Measurements from ENCODE around the gene TNRC18. TPM values are rescaled to one million over a fixed set of nuclear protein-coding genes. Genes with fewer than 3 reads are reported as not detected.
"Not testable (repeated sequence)": the region's sequence is repeated elsewhere in the genome, so short reads cannot be mapped to it uniquely, and the experiment has no call there.

TNRC18 gene
- total RNA-seq, 1 experiment from 2014 or later: 10.2 TPM

GRCh38 chr7:5296015-5296610 is 127.5 kb downstream of the TNRC18 start:
- Histone ChIP-seq H3K27ac (ENCODE audit: low read length) (no peak overlapping the region), H3K36me3 (ENCODE audit: insufficient read depth, low read length) (no peaks in the 10 kb centered on the region), H3K4me1 (ENCODE audit: low read length) (no peaks in the 10 kb centered on the region), H3K9me3 (ENCODE audit: low read length) (no peaks in the 10 kb centered on the region), H2AFZ (ENCODE audit: low read length) (no peak overlapping the region), H3K79me2 (ENCODE audit: low read length) (no peaks in the 10 kb centered on the region), H3K27me3 (ENCODE audit: low read length) (no peaks in the 10 kb centered on the region), H3K9me2 (replicated peaks; ENCODE audit: insufficient read depth, low read length) (no peaks in the 10 kb centered on the region), H3K4me3 (ENCODE audit: low read length) (no peak overlapping the region), H4K20me1 (ENCODE audit: insufficient read depth, low read depth, low read length) (no peaks in the 10 kb centered on the region), H3K9ac (ENCODE audit: low read length) (no peak overlapping the region), H3K4me2 (ENCODE audit: low read depth, low read length, poor library complexity, severe bottlenecking) (no peak overlapping the region)
- DNase-seq: no peak

DNA sequence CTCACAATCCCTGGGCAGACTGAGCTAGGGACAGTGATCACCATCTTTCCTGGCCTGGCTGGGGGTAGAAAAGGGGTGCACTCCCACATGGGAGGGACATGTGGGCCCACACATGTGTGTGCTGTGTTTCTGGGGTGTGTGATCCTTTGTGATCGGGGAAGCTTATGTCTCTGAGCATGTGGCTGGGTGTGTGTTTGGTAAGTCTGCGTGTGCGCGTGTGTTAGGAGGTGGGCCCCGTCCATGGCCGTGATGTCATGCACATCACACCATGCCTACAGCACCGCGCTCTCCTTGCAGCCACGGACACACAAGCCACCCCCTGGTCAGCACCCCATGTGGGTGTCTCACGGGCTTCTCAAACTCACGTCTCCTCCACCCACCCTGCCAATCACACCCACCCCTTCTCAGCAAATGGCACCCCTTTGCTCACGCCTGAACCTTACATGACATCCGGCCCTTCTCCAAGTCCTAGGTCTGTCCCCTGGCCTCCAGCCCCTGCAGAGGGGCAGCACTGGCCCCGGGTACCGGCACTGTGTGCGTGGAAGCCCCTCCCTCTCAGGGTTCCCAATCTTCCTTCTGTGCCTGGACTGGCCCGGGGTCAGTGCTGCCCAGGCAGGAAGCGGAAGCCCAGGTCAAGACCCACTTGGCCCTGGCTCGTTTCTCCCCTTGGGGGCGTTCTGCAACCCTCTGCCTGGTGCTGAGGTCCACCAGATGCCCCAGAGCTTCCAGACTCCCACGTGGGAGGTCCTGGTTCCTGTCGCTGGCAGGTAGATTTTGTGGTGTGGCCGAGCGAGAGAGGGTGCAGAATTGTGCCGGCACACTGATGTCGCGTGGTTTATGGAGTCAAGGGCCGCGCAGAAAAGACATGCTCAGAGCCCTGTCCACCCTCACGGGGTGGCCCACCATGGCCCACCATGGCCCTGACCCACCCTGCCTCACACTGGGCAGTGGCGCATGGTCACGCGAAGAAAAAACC is 128.3 kb downstream of the TNRC18 start:
- Histone ChIP-seq H4K20me1 (ENCODE audit: insufficient read depth, low read depth, low read length) (no peaks in the 10 kb centered on the region), H3K79me2 (ENCODE audit: low read length) (no peaks in the 10 kb centered on the region)

DNA sequence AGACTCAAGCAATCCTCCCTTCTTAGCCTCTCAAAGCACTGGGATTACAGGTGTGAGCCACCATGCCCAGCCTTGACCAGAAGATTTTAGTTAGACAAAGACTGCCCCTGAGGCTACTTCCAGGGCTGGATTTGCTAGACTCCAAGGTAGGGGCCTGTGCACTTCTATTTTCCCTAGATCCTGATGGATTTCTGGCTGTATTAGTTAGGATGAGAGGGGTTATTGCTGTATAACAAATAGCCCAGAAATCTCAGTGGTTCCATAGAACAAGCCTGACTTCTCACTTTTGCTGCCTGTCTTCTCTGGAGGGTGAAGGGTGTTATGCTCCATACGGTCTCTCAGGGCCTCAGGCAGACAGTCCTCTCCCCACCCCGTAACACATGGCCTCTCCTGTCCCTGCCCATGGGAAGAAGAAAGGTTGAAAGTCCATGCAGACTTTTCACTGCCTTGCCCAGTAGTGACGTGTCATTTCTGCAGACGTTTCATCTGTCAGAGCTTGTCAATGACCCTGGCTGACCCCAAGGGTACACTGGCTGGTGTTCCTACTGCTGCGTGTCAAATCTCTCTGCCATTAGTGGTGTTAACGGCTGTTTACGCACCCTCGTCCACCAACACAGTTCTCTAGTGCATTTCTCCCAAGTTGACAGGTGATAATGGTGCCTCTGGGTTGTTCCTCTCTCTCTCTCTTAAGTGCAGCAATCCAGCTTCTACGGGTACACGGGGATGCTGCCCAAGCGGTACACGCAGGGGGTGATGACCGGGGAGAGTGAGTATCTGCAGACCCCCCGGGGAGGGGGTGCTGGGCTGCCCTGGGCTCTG is 129.3 kb downstream of the TNRC18 start:
- Histone ChIP-seq H3K79me2 (ENCODE audit: low read length) (no peaks in the 10 kb centered on the region), H3K9me2 (replicated peaks; ENCODE audit: insufficient read depth, low read length) (no peaks in the 10 kb centered on the region), H2AFZ (ENCODE audit: low read length) (no peak overlapping the region), H3K27me3 (ENCODE audit: low read length) (no peaks in the 10 kb centered on the region), H3K4me1 (ENCODE audit: low read length) (no peaks in the 10 kb centered on the region), H3K27ac (ENCODE audit: low read length) (no peak overlapping the region), H4K20me1 (ENCODE audit: insufficient read depth, low read depth, low read length) (no peaks in the 10 kb centered on the region), H3K36me3 (ENCODE audit: insufficient read depth, low read length) (no peaks in the 10 kb centered on the region), H3K9ac (ENCODE audit: low read length) (no peak overlapping the region), H3K4me2 (ENCODE audit: low read depth, low read length, poor library complexity, severe bottlenecking) (no peak overlapping the region), H3K9me3 (ENCODE audit: low read length) (no peaks in the 10 kb centered on the region), H3K4me3 (ENCODE audit: low read length) (no peak overlapping the region)
- no peak for DNase-seq

More for the DNA sequence above, 128.3 kb downstream of the TNRC18 start:
- DNase-seq: no peak
- no peaks in the 10 kb centered on the region for H3K9me2 ChIP-seq (replicated peaks; ENCODE audit: insufficient read depth, low read length)
- H3K27me3 ChIP-seq (ENCODE audit: low read length): no peaks in the 10 kb centered on the region
- no peak overlapping the region for H3K4me3 ChIP-seq (ENCODE audit: low read length)
- no peak overlapping the region for H3K27ac ChIP-seq (ENCODE audit: low read length)
- H3K36me3 ChIP-seq (ENCODE audit: insufficient read depth, low read length): no peaks in the 10 kb centered on the region
- no peak overlapping the region for H3K4me2 ChIP-seq (ENCODE audit: low read depth, low read length, poor library complexity, severe bottlenecking)
- H3K9me3 ChIP-seq (ENCODE audit: low read length): no peaks in the 10 kb centered on the region
- H3K9ac ChIP-seq (ENCODE audit: low read length): no peak overlapping the region
- no peaks in the 10 kb centered on the region for H3K4me1 ChIP-seq (ENCODE audit: low read length)
- H2AFZ ChIP-seq (ENCODE audit: low read length): no peak overlapping the region

DNA sequence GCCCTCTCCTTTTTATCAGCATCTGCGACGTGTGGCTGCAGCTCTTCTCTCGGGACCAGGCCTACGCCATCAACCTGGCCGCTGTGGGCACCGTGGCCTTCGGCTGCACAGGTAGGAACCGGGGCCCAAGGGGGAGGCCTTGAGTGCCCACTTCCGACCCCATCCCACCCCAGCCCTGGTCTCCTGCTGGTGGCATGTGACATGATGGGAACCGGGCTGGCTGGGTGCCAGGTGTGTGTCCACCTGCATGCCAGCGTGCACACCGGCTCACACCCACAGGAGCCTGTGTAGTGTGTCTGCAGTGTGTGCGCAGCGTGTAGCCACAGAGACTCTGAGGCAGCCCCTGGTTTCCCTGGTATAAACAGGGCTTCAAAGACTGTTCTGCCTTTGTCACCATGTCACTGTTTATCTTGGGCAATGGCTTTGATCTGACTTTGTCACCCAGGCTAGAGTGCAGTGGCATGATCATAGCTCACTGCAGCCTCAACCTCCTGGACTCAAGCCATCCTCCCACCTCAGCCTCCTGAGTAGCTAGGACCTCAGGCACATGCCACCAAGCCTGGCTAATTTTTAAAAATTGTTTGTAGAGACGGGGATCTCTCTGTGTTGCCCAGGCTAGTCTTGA is 131.8 kb downstream of the TNRC18 start:
- H3K9me3 ChIP-seq (ENCODE audit: low read length); H3K79me2 ChIP-seq (ENCODE audit: low read length); H3K36me3 ChIP-seq (ENCODE audit: insufficient read depth, low read length); H3K4me2 ChIP-seq (ENCODE audit: low read depth, low read length, poor library complexity, severe bottlenecking); H3K4me1 ChIP-seq (ENCODE audit: low read length); H2AFZ ChIP-seq (ENCODE audit: low read length); H3K9ac ChIP-seq (ENCODE audit: low read length); H3K27ac ChIP-seq (ENCODE audit: low read length); H4K20me1 ChIP-seq (ENCODE audit: insufficient read depth, low read depth, low read length); DNase-seq; H3K4me3 ChIP-seq (ENCODE audit: low read length); H3K9me2 ChIP-seq (replicated peaks; ENCODE audit: insufficient read depth, low read length); H3K27me3 ChIP-seq (ENCODE audit: low read length): not testable (repeated sequence)

GRCh38 chr7:5291301-5291700 is 132.3 kb downstream of the TNRC18 start:
- Histone ChIP-seq H2AFZ (ENCODE audit: low read length) (no peak overlapping the region), H3K36me3 (ENCODE audit: insufficient read depth, low read length) (no peaks in the 10 kb centered on the region), H3K4me1 (ENCODE audit: low read length) (no peaks in the 10 kb centered on the region), H3K79me2 (ENCODE audit: low read length) (no peaks in the 10 kb centered on the region), H4K20me1 (ENCODE audit: insufficient read depth, low read depth, low read length) (no peaks in the 10 kb centered on the region), H3K4me2 (ENCODE audit: low read depth, low read length, poor library complexity, severe bottlenecking) (no peak overlapping the region), H3K9me3 (ENCODE audit: low read length) (no peaks in the 10 kb centered on the region), H3K9ac (ENCODE audit: low read length) (no peak overlapping the region), H3K9me2 (replicated peaks; ENCODE audit: insufficient read depth, low read length) (no peaks in the 10 kb centered on the region), H3K27me3 (ENCODE audit: low read length) (no peaks in the 10 kb centered on the region), H3K27ac (ENCODE audit: low read length) (no peak overlapping the region), H3K4me3 (ENCODE audit: low read length) (no peak overlapping the region)
- DNase-seq: no peak

DNA sequence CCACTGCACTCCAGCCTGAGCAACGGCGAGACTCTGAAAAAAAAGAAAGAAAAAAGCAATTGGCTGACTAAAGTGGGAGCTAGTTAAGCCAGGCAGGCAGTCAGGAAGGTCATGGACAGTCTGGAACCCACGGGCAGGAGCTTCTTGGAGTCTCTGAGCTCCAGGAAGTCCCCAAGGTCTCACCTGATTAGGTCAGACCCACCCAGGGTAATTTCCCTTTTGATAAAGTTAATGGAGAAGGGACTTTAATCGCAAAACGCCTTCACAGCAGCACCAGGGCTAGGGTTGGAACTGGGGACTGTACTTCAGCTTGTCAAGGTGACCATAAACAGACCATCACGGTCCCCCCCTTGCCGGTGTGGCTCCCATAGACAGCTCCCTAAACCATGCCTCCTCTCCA is 134.3 kb downstream of the TNRC18 start:
- Histone ChIP-seq H3K27me3 (ENCODE audit: low read length) (no peaks in the 10 kb centered on the region), H4K20me1 (ENCODE audit: insufficient read depth, low read depth, low read length) (no peaks in the 10 kb centered on the region), H3K4me2 (ENCODE audit: low read depth, low read length, poor library complexity, severe bottlenecking) (no peak overlapping the region), H3K9me3 (ENCODE audit: low read length) (no peaks in the 10 kb centered on the region), H3K79me2 (ENCODE audit: low read length) (no peaks in the 10 kb centered on the region), H3K4me1 (ENCODE audit: low read length) (no peaks in the 10 kb centered on the region), H3K9me2 (replicated peaks; ENCODE audit: insufficient read depth, low read length) (no peaks in the 10 kb centered on the region), H3K27ac (ENCODE audit: low read length) (no peak overlapping the region), H3K9ac (ENCODE audit: low read length) (no peak overlapping the region), H3K36me3 (ENCODE audit: insufficient read depth, low read length) (no peaks in the 10 kb centered on the region), H2AFZ (ENCODE audit: low read length) (no peak overlapping the region), H3K4me3 (ENCODE audit: low read length) (no peak overlapping the region)
- no peak for DNase-seq

DNA sequence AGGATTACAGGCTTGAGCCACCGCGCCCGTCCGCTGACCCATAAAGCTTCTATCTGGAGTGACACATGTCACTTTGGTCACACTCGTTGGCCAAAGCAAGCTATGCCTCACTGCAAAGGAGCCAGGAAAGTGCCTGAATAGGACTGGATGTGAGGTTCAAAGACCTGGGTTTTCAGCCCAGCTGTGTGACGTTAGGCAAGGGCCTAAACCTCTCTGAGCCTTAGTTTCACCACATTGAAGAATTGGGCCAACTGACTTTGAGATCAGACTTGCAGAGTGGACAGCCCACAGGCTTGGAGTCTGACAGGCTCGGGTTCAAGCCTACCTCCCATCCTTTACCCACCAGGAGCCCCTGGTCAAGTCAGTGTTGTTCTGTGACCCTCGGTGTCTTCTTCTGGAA is 135.1 kb downstream of the TNRC18 start:
- not testable (repeated sequence) for H3K9me2 ChIP-seq (replicated peaks; ENCODE audit: insufficient read depth, low read length); H3K27me3 ChIP-seq (ENCODE audit: low read length); H2AFZ ChIP-seq (ENCODE audit: low read length); DNase-seq; H3K4me3 ChIP-seq (ENCODE audit: low read length); H3K79me2 ChIP-seq (ENCODE audit: low read length); H3K27ac ChIP-seq (ENCODE audit: low read length); H3K36me3 ChIP-seq (ENCODE audit: insufficient read depth, low read length); H3K9me3 ChIP-seq (ENCODE audit: low read length); H4K20me1 ChIP-seq (ENCODE audit: insufficient read depth, low read depth, low read length); H3K9ac ChIP-seq (ENCODE audit: low read length); H3K4me2 ChIP-seq (ENCODE audit: low read depth, low read length, poor library complexity, severe bottlenecking); H3K4me1 ChIP-seq (ENCODE audit: low read length)

DNA sequence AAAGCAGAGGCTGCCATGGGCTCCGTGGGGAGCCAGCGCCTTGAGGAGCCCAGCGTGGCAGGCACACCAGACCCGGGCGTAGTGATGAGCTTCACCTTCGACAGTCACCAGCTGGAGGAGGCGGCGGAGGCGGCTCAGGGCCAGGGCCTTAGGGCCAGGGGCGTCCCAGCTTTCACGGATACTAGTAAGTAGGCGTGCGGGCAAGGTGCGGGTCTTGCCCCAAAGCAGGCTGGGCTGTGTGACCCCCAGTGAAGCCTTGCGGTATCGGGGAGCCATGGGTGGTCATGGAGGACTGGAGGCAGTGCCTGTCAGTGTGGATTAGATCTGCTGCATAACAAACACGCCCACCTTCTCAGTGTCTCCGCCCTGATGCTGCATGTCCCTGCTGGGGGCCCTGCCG is 135.8 kb downstream of the TNRC18 start:
- Histone ChIP-seq H3K27me3 (ENCODE audit: low read length) (no peaks in the 10 kb centered on the region), H3K27ac (ENCODE audit: low read length) (no peak overlapping the region), H3K9me2 (replicated peaks; ENCODE audit: insufficient read depth, low read length) (no peaks in the 10 kb centered on the region), H3K9ac (ENCODE audit: low read length) (no peak overlapping the region), H3K79me2 (ENCODE audit: low read length) (no peaks in the 10 kb centered on the region), H4K20me1 (ENCODE audit: insufficient read depth, low read depth, low read length) (no peaks in the 10 kb centered on the region), H3K4me3 (ENCODE audit: low read length) (no peak overlapping the region), H3K36me3 (ENCODE audit: insufficient read depth, low read length) (no peaks in the 10 kb centered on the region), H2AFZ (ENCODE audit: low read length) (no peak overlapping the region), H3K4me1 (ENCODE audit: low read length) (no peaks in the 10 kb centered on the region), H3K4me2 (ENCODE audit: low read depth, low read length, poor library complexity, severe bottlenecking) (no peak overlapping the region), H3K9me3 (ENCODE audit: low read length) (no peaks in the 10 kb centered on the region)
- DNase-seq: no peak
